ENCODE results near the gene COQ7. TPM values are rescaled to one million over a fixed set of nuclear protein-coding genes. Genes with fewer than 3 reads are reported as not detected.
A peak's percentile ranks its signal among the peaks of the same experiment; 100 is the strongest.

Gene COQ7
- total RNA-seq, 1 donor from 2014 or later: 14.0 TPM

GRCh38 chr16:19115148-19116021 is 48.0 kb downstream of the COQ7 start:
- peak overlapping the region; percentile 66 for H3K4me3 ChIP-seq (ENCODE audit: insufficient read depth, low read depth, low read length)
- Mint-ChIP-seq H3K27ac (ENCODE audit: unreplicated experiment) (no peak overlapping the region), H3K9me3 (ENCODE audit: unreplicated experiment) (no peaks in the 10 kb centered on the region), H3K27me3 (ENCODE audit: low read depth, unreplicated experiment) (no peaks in the 10 kb centered on the region), H3K36me3 (ENCODE audit: low read depth, unreplicated experiment) (peaks cover 6% of the 10 kb centered on the region), H3K4me1 (ENCODE audit: low read depth, unreplicated experiment) (peaks cover 40% of the 10 kb centered on the region), H3K4me3 (ENCODE audit: unreplicated experiment) (peak overlapping the region; percentile 82)
- TF ChIP-seq EZH2 (IDR thresholded peaks at IDR 0.05; ENCODE audit: insufficient read depth, low read length) (no peak), CTCF (IDR thresholded peaks at IDR 0.05; ENCODE audit: insufficient read depth, low read depth, low read length) (peak; percentile 21)
- H3K4me1 ChIP-seq (ENCODE audit: insufficient read depth, low read length): peaks cover 49% of the 10 kb centered on the region
- peaks cover 52% of the 10 kb centered on the region for H3K79me2 ChIP-seq (ENCODE audit: insufficient read depth, low read length)
- H3K4me2 ChIP-seq (ENCODE audit: low read length): peak overlapping the region; percentile 90
- no peak for FAIRE-seq
- H3K27ac ChIP-seq (ENCODE audit: low read depth, low read length): peak overlapping the region; percentile 80
- H3K36me3 ChIP-seq (ENCODE audit: insufficient read depth, low read length): no peaks in the 10 kb centered on the region
- DNase-seq (ENCODE audit: low read depth): no peak
- peak overlapping the region; percentile 86 for H3K9ac ChIP-seq (ENCODE audit: low read length)
- peak overlapping the region; percentile 98 for H2AFZ ChIP-seq (ENCODE audit: low read depth, low read length)
- H3K9me3 ChIP-seq (ENCODE audit: insufficient read depth, low read depth, low read length): no peaks in the 10 kb centered on the region
- peaks cover 34% of the 10 kb centered on the region for H4K20me1 ChIP-seq (ENCODE audit: insufficient read depth, low read length)
- no peaks in the 10 kb centered on the region for H3K27me3 ChIP-seq (ENCODE audit: insufficient read depth, low read length)

GRCh38 chr16:19116711-19117449 is 49.5 kb downstream of the COQ7 start:
- Mint-ChIP-seq H3K4me1 (ENCODE audit: low read depth, unreplicated experiment) (peaks cover 40% of the 10 kb centered on the region), H3K4me3 (ENCODE audit: unreplicated experiment) (peak overlapping the region; percentile 77)
- peak overlapping the region; percentile 22 for H3K9ac ChIP-seq (ENCODE audit: low read length)

More at GRCh38 chr16:19116711-19117449, 49.5 kb downstream of the COQ7 start:
- TF ChIP-seq CTCF (IDR thresholded peaks at IDR 0.05; ENCODE audit: insufficient read depth, low read depth, low read length): no peak
- TF ChIP-seq EZH2 (IDR thresholded peaks at IDR 0.05; ENCODE audit: insufficient read depth, low read length): no peak
- no peak overlapping the region for H3K27ac ChIP-seq (ENCODE audit: low read depth, low read length)
- no peaks in the 10 kb centered on the region for H3K27me3 ChIP-seq (ENCODE audit: insufficient read depth, low read length)
- Mint-ChIP-seq H3K27ac (ENCODE audit: unreplicated experiment) (peak overlapping the region; percentile 79), H3K27me3 (ENCODE audit: low read depth, unreplicated experiment) (no peaks in the 10 kb centered on the region), H3K36me3 (ENCODE audit: low read depth, unreplicated experiment) (peaks cover 8% of the 10 kb centered on the region), H3K9me3 (ENCODE audit: unreplicated experiment) (no peaks in the 10 kb centered on the region)
- H3K36me3 ChIP-seq (ENCODE audit: insufficient read depth, low read length): no peaks in the 10 kb centered on the region
- no peaks in the 10 kb centered on the region for H3K9me3 ChIP-seq (ENCODE audit: insufficient read depth, low read depth, low read length)
- peak overlapping the region; percentile 90 for H3K4me2 ChIP-seq (ENCODE audit: low read length)
- H3K4me3 ChIP-seq (ENCODE audit: insufficient read depth, low read depth, low read length): peak overlapping the region; percentile 1
- H4K20me1 ChIP-seq (ENCODE audit: insufficient read depth, low read length): peaks cover 46% of the 10 kb centered on the region
- H3K79me2 ChIP-seq (ENCODE audit: insufficient read depth, low read length): peaks cover 65% of the 10 kb centered on the region
- FAIRE-seq (no peak), DNase-seq (ENCODE audit: low read depth) (peak; percentile 49)
- no peak overlapping the region for H2AFZ ChIP-seq (ENCODE audit: low read depth, low read length)
- peaks cover 49% of the 10 kb centered on the region for H3K4me1 ChIP-seq (ENCODE audit: insufficient read depth, low read length)
